HEK293 (cell line): ENCODE results near the gene MRPS18A.

Source experiments
- CTCF ChIA-PET: fragments of 350-600 bp; formaldehyde crosslinking; extraction: SDS; loops from one replicate; lab custom pipeline; 2021; ENCODE audit warnings: antibody characterized with exemption; lab: Yijun Ruan, JAX
- POLR2A ChIA-PET: fragments of 300-600 bp; formaldehyde crosslinking; extraction: SDS; loops from one replicate; lab custom pipeline; 2020; ENCODE audit warnings: antibody characterized with exemption, inconsistent platforms; lab: Yijun Ruan, JAX
- H3K27ac ChIP-seq: fragments of 200-500 bp; sonication (Bioruptor generic); 2 replicates; pipeline ENCODE4 v1.5.1; 2014; ENCODE audit warnings: low read depth, low read length, control low read depth, inconsistent platforms; ENCODE audit errors: extremely low read depth
- H3K36me3 ChIP-seq, 2 experiments: fragments of 200-500 bp in 1 of 2; sonication (Bioruptor generic) in 1 of 2; 1 replicate in 1 of 2; 2 replicates in 1 of 2; pipeline ENCODE4 v1.5.1; 2014 to 2017; ENCODE audit warnings: inconsistent platforms in 2 of 2, low read length in 2 of 2; ENCODE audit not compliant: control insufficient read depth in 2 of 2, insufficient read depth in 1 of 2
- H3K4me1 ChIP-seq: fragments of 200-500 bp; sonication (Bioruptor generic); 2 replicates; pipeline ENCODE4 v1.5.1; 2014; ENCODE audit warnings: mild to moderate bottlenecking, low read length, inconsistent platforms; ENCODE audit not compliant: control insufficient read depth, insufficient read depth
- H3K4me3 ChIP-seq: 2 replicates; pipeline ENCODE4 v1.5.1; 2011; ENCODE audit warnings: low read depth, mild to moderate bottlenecking, control low read depth, low read length, moderate library complexity
- H3K9me3 ChIP-seq: fragments of 200-500 bp; sonication (Bioruptor generic); 2 replicates; pipeline ENCODE4 v1.5.1; 2014; ENCODE audit warnings: low read depth, low read length, inconsistent platforms; ENCODE audit not compliant: control insufficient read depth, insufficient read depth
- BCL11B ChIP-seq: fragments of 450-650 bp; formaldehyde crosslinking; IDR thresholded peaks from 2 replicates; pipeline ENCODE4 v1.5.1; 2016; ENCODE audit warnings: low read depth, missing biosample characterization, missing genetic modification characterization
- IKZF3 ChIP-seq: fragments of 450-650 bp; IDR thresholded peaks from 2 replicates; pipeline ENCODE4 v1.5.0; 2018; ENCODE audit warnings: missing biosample characterization, mild to moderate bottlenecking, missing genetic modification characterization, moderate library complexity
- KLF8 ChIP-seq: fragments of 450-650 bp; formaldehyde crosslinking; IDR thresholded peaks from 2 replicates; pipeline ENCODE4 v1.5.1; 2016; ENCODE audit warnings: missing biosample characterization, missing genetic modification characterization
- MEIS1 ChIP-seq: sonication (generic); formaldehyde crosslinking; IDR thresholded peaks from 2 replicates; pipeline ENCODE4 v1.8.1; 2022; ENCODE audit warnings: missing genetic modification reagents, mild to moderate bottlenecking, borderline replicate concordance
- PBX3 ChIP-seq: sonication (generic); formaldehyde crosslinking; IDR thresholded peaks from 2 replicates; pipeline ENCODE4 v1.8.1; 2022; ENCODE audit warnings: mild to moderate bottlenecking, moderate library complexity, missing genetic modification reagents
- REPIN1 ChIP-seq: fragments of 450-650 bp; formaldehyde crosslinking; IDR thresholded peaks from 2 replicates; pipeline ENCODE4 v1.5.1; 2017; ENCODE audit warnings: missing biosample characterization, missing genetic modification characterization, low read depth
- ZBTB20 ChIP-seq: fragments of 450-650 bp; formaldehyde crosslinking; IDR thresholded peaks from 2 replicates; pipeline ENCODE4 v1.5.1; 2016; ENCODE audit warnings: missing biosample characterization, missing genetic modification characterization
- ZEB2 ChIP-seq: fragments of 450-650 bp; formaldehyde crosslinking; IDR thresholded peaks from 2 replicates; pipeline ENCODE4 v1.5.1; 2016; ENCODE audit warnings: missing biosample characterization, missing genetic modification characterization
- ZNF121 ChIP-seq: fragments of 450-650 bp; formaldehyde crosslinking; IDR thresholded peaks from 2 replicates; pipeline ENCODE4 v1.5.1; 2016; ENCODE audit warnings: missing biosample characterization, missing genetic modification characterization
- ZNF155 ChIP-seq: fragments of 450-650 bp; formaldehyde crosslinking; IDR thresholded peaks from 2 replicates; pipeline ENCODE4 v1.5.1; 2016; ENCODE audit warnings: missing biosample characterization, missing genetic modification characterization
- ZNF169 ChIP-seq: fragments of 450-650 bp; formaldehyde crosslinking; IDR thresholded peaks from 2 replicates; pipeline ENCODE4 v1.5.1; 2016; ENCODE audit warnings: missing biosample characterization, missing genetic modification characterization
- ZNF174 ChIP-seq: fragments of 450-650 bp; formaldehyde crosslinking; IDR thresholded peaks from 2 replicates; pipeline ENCODE4 v1.5.0; 2017; ENCODE audit warnings: missing biosample characterization, mild to moderate bottlenecking, missing genetic modification characterization
- ZNF311 ChIP-seq: fragments of 450-650 bp; formaldehyde crosslinking; IDR thresholded peaks from 2 replicates; pipeline ENCODE4 v1.5.1; 2017; ENCODE audit warnings: missing biosample characterization, missing genetic modification characterization, borderline replicate concordance
- ZNF449 ChIP-seq: fragments of 450-650 bp; formaldehyde crosslinking; IDR thresholded peaks from 2 replicates; pipeline ENCODE4 v1.5.1; 2017; ENCODE audit warnings: missing biosample characterization, mild to moderate bottlenecking, missing genetic modification characterization, moderate library complexity
- ZNF513 ChIP-seq: fragments of 450-650 bp; IDR thresholded peaks from 2 replicates; pipeline ENCODE4 v1.5.1; 2018; ENCODE audit warnings: missing biosample characterization, missing genetic modification characterization
- ZNF571 ChIP-seq: fragments of 450-650 bp; formaldehyde crosslinking; IDR thresholded peaks from 2 replicates; pipeline ENCODE4 v1.5.0; 2017; ENCODE audit warnings: missing biosample characterization, missing genetic modification characterization
- ZNF580 ChIP-seq: fragments of 450-650 bp; formaldehyde crosslinking; IDR thresholded peaks from 2 replicates; pipeline ENCODE4 v1.5.1; 2016; ENCODE audit warnings: missing biosample characterization, missing genetic modification characterization
- ZNF623 ChIP-seq: fragments of 450-650 bp; formaldehyde crosslinking; IDR thresholded peaks from 2 replicates; pipeline ENCODE4 v1.5.1; 2016; ENCODE audit warnings: missing biosample characterization, missing genetic modification characterization
- ZNF629 ChIP-seq: fragments of 450-650 bp; formaldehyde crosslinking; IDR thresholded peaks from 2 replicates; pipeline ENCODE4 v1.5.1; 2017; ENCODE audit warnings: missing biosample characterization, missing genetic modification characterization
- ZNF645 ChIP-seq: fragments of 450-650 bp; formaldehyde crosslinking; IDR thresholded peaks from 2 replicates; pipeline ENCODE4; 2016; ENCODE audit warnings: missing biosample characterization, missing genetic modification characterization
- ZNF704 ChIP-seq: fragments of 450-650 bp; formaldehyde crosslinking; IDR thresholded peaks from 2 replicates; pipeline ENCODE4 v1.5.1; 2016; ENCODE audit warnings: missing biosample characterization, missing genetic modification characterization
- ZNF707 ChIP-seq: fragments of 450-650 bp; formaldehyde crosslinking; IDR thresholded peaks from 2 replicates; pipeline ENCODE4 v1.5.1; 2016; ENCODE audit warnings: missing biosample characterization, missing genetic modification characterization
- ZNF791 ChIP-seq: fragments of 450-650 bp; formaldehyde crosslinking; IDR thresholded peaks from 2 replicates; pipeline ENCODE4 v1.5.1; 2016; ENCODE audit warnings: missing biosample characterization, missing genetic modification characterization
- ZSCAN16 ChIP-seq: fragments of 450-650 bp; formaldehyde crosslinking; IDR thresholded peaks from 2 replicates; pipeline ENCODE4 v1.5.1; 2016; ENCODE audit warnings: missing biosample characterization, missing genetic modification characterization

Gene MRPS18A

GRCh38 chr6:43730634-43731033 lies 43.0 kb upstream of the MRPS18A start (continued):
- TF ChIP-seq ZNF449 (tag by site-specific recombination), result no peak

GRCh38 chr6:43729537-43729936 lies 41.9 kb upstream of the MRPS18A start:
- CTCF ChIA-PET, result interaction anchor here (1.4 kb wide), 1 partner anchor 39 kb away, joined by 3 read pairs; no protein-coding TSS in a partner anchor
- H3K4me1 ChIP-seq, result peaks cover 10% of the 10 kb centered on the region
- POLR2A ChIA-PET, result no interaction called here

GRCh38 chr6:43728586-43728985 lies 41.0 kb upstream of the MRPS18A start:
- no peaks in the 10 kb centered on the region for H3K36me3 ChIP-seq
- peaks cover 10% of the 10 kb centered on the region for H3K4me1 ChIP-seq
- H3K4me3 ChIP-seq, result no peak overlapping the region
- H3K27ac ChIP-seq, result no peak overlapping the region
- TF ChIP-seq ZNF311 (tag by site-specific recombination) (no peak), ZNF513 (tag by site-specific recombination) (0 out of 2 replicates have a peak, but pooled peaks have one; percentile 38), ZNF174 (no peak), ZNF580 (tag by site-specific recombination) (no peak), ZNF791 (tag by site-specific recombination) (no peak), ZNF571 (tag by site-specific recombination) (no peak)
- H3K9me3 ChIP-seq, result no peaks in the 10 kb centered on the region
- POLR2A ChIA-PET, result no interaction called here
- CTCF ChIA-PET, result interaction anchor here (0.8 to 1.3 kb wide), 6 partner anchors 11 to 62 kb away, joined by 3 to 6 read pairs (median 4); partner anchors contain the start of gene VEGFA

More at GRCh38 chr6:43729537-43729936, 41.9 kb upstream of the MRPS18A start:
- Histone ChIP-seq H3K27ac (no peak overlapping the region), H3K4me3 (no peak overlapping the region), H3K9me3 (no peaks in the 10 kb centered on the region), H3K36me3 (no peaks in the 10 kb centered on the region)
- TF ChIP-seq IKZF3 (tag by site-specific recombination), result no peak
- no peak for TF ChIP-seq BCL11B (tag by site-specific recombination)
- TF ChIP-seq REPIN1 (tag by site-specific recombination), result no peak
- no peak for TF ChIP-seq ZNF629
- no peak for TF ChIP-seq ZNF121 (tag by site-specific recombination)
- no peak for TF ChIP-seq ZNF704 (tag by site-specific recombination)
- TF ChIP-seq ZEB2 (tag by site-specific recombination), result no peak
- no peak for TF ChIP-seq ZNF169
- TF ChIP-seq ZNF707 (tag by site-specific recombination), result no peak
- no peak for TF ChIP-seq PBX3
- no peak for TF ChIP-seq ZBTB20 (tag by site-specific recombination)
- TF ChIP-seq ZNF571 (tag by site-specific recombination), result no peak
- no peak for TF ChIP-seq ZNF449 (tag by site-specific recombination)
- TF ChIP-seq ZNF155 (tag by site-specific recombination), result no peak
- no peak for TF ChIP-seq KLF8 (tag by site-specific recombination)
- TF ChIP-seq ZNF623 (tag by site-specific recombination), result no peak
- no peak for TF ChIP-seq MEIS1 (CRISPR knock-in tag)
- TF ChIP-seq ZNF645 (tag by site-specific recombination), result no peak
- no peak for TF ChIP-seq ZSCAN16 (tag by site-specific recombination)
